GM18499 (cell line): ENCODE measurements around the gene MYH16.
"Not testable (repeated sequence)": the region's sequence is repeated elsewhere in the genome, so short reads cannot be mapped to it uniquely, and the experiment has no call there.

Source experiments
- ATAC-seq: cut with Tn5 transposase; IDR thresholded peaks from one replicate; pipeline ENCODE4 v1.9.1; 2021; ENCODE audit warnings: moderate number of reproducible peaks; ENCODE audit not compliant: insufficient read depth, unreplicated experiment

The MYH16 gene

DNA sequence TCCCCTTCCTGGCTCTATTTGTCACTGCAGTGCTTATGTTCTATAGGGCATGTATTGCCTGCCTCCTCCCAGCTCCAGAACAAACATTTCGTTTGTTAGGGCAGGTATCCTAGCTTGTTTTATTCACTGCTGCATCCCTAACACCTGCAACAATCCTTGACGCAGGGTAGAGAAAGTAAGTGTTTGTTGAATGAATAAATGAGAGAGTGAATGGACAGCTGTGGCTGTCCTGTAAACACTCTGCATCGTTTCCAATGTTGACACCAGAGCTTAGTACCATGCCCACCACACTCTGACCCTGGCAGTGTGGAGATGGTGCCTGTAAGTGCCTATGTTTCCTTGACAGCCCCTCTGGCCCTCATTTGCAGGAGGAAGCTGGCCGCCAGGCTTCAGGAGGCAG is 21.0 kb downstream of the MYH16 start:
- no peak for ATAC-seq

DNA sequence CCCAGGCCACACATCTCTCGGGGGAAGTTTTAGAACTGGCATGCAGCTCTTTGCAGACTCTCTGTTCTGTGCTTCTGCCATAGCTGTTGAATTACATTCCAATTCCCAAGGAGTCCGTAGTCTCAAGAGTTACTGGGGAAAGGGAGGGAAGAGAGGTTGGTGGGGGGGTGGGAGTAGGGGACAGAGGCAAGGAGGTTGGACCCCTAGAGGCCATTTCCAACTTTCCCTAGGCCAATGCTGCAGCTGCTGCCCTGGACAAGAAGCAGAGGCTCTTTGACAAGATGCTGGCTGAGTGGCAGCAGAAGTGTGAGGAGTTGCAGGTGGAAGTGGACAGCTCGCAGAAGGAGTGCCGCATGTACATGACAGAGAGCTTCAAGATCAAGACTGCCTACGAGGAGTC is 23.8 kb downstream of the MYH16 start:
- no peak for ATAC-seq

DNA sequence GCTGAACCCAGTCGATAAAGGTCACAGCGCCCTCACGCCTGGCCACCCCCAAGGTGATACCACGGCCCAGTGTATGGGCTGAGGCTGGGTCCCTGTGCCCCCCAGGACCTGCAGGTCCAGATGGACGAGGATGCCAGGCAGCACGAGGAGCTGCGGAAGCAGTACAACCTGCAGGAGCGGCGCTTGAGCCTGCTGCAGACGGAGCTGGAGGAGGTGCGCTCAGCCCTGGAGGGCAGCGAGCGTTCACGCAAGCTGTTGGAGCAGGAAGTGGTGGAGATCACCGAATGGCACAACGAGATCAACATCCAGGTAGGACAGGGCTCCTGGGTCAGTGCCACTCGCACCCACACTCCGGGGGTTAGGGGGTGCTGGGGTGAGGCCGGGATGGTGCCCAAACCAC is 28.9 kb downstream of the MYH16 start:
- no peak for ATAC-seq

DNA sequence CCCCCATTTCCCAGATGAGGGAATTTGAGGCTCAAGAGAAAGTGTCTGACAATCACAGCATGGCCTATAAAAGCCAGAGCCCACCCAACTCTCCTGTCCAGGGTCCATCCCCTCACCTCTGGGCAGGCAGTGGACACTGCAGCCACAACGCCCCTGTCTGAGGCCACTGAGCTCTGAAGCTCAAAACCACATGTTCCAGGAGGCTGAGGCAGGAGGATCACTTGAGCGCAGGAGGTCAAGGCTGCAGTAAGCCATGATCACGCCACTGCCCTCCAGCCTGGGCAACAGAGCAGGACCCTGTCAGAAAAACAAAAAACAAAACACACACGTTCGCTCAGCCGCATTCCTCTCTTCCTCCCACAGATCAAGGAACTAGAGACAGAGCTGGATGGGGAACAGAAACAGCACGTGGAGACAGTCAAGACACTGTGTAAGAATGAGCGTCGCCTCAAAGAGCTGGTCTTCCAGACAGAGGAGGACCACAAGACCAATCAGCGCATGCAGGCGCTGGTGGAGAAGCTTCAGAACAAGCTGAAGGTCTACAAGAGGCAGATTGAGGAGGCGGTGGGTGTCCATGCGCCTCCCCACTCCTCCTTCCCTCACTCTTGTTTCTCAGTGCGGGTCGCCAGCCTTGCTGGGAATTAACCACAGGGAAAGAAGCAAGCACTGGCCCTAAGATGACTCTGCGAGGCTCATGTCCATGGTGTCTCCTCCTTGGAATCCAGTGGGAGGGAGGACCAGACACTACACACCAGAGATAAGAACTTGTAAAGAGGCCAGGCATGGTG is 33.0 kb downstream of the MYH16 start:
- ATAC-seq = no peak

DNA sequence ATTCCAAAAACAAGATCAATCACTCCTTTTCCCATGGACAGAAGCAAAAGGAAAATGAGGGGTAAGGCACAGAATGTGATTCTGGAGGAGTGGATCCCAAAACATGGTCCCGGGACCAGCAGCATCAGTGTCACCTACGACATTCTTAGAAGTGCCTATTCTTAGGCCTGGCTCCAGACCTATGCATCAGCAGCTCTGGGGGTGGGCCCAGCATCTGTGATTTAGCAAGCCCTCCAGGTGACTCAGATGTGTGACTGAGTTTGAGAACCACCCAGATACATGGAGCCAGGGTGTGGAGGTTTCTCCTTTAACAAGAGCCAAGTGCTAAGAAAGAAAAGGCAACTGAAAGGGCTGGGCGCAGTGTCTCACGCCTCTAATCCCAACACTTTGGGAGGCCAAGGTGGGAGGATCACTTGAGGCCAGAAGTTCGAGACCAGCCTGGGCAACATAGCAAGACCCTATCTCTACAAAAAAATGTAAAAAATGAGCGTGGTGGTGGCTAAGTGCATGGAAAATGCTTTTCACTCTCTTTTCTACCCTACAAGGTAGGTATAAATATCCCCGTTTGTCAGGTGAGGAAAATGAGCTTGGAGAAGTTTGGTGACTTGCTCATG is 35.9 kb downstream of the MYH16 start:
- no peak for ATAC-seq

DNA sequence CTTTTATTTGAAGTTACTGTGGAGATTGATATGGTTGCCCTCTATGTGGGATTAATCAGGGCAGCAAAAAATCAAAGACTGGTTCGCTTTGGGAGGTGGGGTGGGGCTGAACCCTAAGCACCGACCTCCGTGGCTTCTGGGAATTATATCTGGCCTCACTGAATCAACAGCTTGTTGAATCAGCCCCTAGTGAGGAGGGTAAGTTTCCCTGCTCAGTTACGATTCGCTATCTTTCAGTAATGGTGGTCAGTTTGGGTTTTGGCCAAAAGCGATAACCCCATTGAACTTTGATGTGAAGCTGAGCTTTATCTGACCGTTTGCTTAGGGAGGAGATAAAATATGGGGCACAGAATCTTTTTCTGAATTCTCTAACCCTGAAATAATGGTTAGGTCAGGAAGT is 36.5 kb downstream of the MYH16 start:
- ATAC-seq = no peak

DNA sequence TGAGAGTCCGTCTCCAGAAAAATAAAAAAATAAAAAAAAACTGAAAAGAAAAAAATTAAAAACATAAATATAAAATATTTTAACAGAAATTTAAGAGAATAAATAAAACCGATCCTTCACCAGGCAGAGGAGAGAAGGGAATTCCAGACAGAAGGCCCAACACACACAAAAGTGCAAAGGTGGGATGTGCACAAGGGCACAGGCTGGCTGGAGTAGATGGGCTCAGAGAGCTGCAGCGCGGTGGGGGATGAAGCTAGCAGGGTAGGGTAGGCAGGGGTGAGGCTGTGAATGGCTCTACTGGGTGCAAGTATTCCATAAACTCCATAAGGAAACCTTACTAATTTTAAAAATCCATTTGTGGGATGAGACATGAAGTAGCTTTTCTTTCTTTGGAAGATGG is 37.4 kb downstream of the MYH16 start:
- no peak for ATAC-seq

DNA sequence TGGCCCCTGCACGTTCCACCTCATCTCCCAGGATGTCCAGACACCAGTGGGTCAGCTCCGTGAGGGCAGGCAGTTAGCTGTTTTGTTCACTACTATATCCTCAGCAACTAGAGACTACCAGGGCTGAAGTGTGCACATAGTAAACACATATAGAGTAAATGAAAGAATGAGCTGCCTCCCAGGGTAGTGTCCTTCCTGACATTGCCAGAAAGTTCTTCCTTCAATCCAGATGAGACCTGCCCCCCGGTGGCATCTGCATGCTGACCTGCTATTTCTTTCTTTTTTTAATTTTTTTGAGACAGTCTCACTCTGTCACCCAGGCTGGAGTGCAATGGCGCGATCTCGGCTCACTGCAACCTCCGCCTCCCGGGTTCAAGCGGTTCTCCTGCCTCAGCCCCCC is 39.1 kb downstream of the MYH16 start:
- no peak for ATAC-seq

DNA sequence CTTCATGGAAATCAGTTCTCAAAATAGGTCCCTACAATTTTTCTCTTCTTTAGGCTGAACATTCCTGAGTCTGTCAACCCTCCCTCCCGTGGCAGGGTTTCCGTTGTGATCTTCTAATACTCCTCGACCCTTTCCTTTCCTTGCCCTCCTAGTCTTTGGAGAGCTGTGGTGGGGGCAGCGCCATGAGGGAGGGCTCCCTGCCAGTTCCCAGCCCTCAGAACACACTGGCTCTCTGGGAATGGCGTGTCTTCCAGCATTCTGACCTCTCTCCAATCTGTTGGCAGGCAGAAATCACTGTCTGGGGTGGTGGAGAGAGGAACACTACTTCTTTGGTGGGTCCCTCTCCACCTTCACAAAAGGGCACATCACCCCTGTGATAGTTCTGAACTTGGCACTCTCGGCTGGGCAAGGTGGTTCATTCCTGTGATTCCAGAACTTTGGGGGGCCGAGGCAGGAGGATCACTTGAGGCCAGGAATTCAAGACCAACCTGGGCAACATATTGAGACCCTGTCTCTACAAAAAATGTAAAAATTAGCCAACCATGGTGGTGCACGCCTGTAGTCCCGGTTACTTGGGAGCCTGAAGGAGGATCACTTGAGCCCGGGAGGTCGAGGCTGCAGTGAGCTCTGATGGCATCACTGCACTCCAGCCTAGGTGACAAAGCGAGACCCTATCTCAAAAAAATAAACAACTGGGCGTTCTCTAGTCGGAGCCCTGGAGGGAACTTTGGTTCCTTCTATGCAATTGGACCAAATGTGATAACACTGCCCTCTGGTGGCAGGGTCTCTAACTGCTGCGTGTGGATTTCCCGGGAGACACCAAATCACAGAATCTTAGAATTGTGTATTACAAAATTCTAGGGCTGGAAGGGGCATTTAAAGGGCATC is 39.9 kb downstream of the MYH16 start:
- ATAC-seq = no peak

DNA sequence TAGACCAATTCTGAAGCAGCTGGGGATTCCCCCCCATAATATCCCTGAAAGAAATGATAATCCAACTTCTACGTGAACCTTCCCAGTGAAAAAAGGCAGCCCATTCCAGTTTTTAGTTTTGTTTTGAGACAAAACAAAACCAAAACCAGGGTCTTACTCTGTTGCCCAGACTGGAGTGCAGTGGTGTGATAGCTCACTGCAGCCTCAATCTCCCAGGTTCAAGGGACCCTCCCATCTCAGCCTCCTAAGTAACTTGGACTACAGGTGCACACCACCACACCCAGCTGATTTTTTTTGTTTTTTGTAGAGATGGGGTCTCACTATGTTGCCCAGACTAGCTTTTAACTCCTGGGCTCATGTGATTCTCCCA is 40.5 kb downstream of the MYH16 start:
- ATAC-seq = no peak

DNA sequence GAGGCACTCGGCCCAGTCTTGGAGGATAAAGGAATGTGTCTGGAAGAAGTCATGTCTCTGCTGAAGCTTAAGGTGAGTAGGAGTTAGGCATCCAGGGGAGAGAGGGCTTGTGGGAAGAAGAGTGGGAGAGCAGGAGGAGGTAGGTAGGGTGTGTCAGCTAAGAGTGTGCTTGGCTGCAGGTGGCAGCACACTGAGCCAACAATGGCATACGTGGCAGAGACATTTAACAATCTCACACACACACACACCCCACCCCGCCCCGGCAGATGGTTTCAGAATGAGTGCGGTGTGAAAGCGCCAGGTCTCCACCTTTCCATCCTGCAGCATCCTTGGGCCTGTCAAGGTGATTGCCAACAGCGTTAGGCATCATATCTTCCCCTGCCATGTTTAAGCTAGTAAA is 41.9 kb downstream of the MYH16 start:
- no peak for ATAC-seq

DNA sequence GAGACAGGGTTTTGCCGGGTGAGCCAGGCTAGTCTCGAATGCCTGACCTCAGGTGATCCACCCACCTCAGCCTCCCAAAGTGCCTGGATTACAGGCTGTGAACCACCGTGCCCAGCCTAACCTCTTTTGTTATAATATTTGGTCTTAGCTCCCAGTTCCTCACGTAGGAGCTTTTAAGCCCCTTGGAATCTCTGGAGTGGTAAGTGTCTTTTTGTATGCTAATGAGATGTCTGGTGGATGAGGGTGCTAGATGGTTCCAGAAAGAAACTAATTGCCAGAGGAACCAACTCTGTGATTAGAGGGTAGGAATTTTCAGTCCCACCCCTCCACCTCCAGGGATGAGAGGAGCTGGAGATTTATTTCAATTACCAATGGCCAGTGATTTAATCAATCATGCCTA is 47.7 kb downstream of the MYH16 start:
- ATAC-seq = no peak

DNA sequence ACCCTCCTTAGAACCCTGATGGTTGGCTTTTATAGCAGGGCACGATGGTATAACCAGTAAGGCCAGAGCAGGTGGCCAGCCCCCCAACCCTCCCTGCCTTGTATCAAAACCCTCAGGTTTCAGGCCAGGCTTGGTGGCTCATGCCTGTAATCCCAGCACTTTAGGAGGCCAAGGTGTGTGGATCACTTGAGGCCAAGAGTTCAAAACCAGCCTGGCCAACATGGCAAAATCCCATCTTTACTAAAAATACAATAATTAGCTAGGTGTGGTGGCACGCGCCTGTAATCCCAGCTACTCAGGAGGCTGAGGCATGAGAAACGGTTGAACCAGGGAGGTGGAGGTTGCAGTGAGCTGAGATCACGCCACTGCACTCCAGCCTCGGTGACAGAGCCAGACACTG is 50.0 kb downstream of the MYH16 start:
- ATAC-seq = not testable (repeated sequence)

DNA sequence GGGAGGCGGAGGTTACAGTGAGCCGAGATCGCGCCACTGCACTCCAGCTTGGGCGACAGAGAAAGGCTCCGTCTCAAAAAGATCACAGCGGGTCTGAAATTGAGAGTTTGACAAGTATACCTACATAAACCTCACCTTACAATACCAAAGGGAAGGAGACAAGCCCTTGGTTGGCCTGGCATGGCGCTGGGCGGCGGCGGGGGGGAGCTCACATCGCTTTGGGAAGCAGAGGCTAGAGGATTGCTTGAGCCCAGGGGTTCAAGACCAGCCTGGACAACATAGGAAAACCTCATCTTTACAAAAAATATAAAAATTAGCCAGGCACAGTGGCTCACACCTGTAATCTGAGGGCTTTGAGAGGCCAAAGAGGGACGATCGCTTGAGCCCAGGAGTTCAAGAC is 51.9 kb downstream of the MYH16 start:
- no peak for ATAC-seq

DNA sequence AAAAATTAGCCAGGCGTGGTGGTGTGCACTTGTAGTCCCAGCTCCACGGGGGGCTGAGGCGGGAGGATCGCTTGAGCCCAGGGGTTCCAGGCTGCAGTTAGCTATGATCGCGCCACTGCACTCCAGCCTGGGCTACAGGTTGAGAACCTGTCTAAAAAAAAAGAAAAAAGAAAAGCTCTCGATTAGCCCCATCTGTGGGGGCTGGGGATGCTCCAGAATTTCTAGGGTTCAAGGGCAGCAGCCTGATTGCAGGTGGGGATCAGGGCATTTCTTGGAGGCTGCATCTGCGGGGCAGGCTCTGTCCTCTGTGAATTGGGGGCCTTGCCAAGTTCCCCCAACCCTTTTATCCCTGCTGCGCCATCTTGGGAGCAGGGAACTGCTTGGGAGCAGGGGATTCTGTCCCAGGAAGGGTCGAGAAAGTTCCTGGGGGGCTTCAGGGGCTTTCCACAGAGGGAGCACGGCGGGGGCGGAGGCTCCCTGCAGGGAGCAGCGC is 52.4 kb downstream of the MYH16 start:
- ATAC-seq = no peak

DNA sequence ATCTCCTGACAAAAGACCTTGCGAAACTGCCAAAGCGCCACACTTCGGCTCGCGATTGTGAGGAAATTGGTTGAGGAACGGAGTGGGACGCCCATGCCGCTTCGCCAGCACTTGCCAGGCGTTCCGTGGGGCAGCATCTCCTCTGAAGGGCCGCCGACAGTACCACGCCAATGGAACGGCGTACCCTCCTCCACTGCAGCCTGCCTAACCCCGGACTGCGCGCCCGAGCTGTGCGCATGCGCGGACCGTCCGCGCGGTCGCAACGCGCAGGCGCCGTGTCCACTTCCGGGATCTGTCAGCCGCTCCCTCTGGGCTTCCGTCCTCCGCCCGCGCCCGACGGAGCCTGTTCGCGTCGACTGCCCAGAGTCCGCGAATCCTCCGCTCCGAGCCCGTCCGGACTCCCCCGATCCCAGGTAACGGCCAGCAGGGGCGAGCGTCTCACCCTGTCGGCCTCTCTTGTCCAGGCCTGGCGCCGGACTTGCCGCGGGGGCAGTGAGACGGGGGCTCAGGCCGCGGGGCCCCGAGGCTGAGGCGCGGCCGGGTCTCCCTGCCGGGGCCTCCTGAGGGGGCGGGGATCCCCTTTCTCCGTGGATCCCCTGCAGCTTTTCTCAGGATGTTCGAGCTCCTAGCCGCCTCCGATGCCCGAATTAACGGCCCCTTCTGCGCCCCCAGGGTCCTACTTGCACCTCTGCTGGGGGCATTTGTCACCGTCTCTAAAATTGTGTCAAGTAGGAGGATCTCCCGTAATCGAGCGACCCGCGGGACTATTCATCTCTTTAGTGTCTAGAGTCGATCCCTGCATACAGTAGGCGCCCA is 53.2 kb downstream of the MYH16 start, which contains the start of gene ARPC1A:
Gene ARPC1A (plus strand): TSS at position 307 of the 816 bp plus-strand sequence. CDS start 7,456 bp downstream, outside the sequence.
- ATAC-seq = peak; percentile 63

DNA sequence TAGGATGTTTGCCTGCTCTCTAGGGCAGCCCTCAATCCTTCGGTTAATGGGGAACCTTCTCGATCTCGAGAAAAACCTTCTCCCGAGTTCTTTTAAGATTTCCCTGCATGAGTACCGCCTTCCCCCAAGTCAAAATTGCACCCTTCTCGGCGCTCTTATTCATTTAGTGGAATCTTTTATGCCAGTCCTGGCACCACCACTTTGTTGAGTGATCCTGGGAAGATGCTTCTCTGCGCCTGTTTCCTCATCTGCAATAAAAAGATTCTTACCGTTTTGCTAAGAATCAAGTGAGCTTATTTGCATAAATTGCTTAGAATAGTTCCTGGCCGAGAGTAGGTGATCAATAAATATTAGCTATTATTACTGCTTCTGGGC is 53.8 kb downstream of the MYH16 start:
- ATAC-seq = no peak

DNA sequence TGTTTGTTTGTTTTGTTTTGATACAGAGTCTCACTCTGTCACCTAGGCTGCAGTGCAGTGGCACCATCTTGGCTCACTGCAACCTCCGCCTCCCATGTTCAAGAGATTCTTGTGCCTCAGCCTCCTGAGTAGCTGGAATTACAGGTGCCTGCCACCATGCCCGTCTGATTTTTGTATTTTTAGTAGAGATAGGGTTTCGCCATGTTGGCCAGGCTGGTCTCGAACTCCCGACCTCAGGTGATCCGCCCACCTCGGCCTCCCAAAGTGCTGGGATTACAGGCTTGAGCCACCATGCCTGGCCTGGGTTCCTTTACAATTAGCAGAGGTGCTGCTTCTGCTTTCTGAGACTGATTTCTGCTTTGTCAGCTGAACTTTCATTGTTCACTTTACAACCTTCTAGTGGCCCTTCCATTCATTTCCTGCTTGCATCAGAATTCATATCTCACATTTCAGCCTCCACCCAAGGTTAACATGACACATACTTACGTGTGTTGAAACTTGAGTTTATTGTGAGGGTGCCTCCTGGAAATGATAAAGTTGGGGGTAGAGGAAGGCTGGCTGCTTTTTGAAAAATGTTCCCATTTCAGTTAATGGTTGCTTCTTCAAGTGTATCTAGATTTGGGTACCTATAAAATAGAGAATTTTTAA is 57.8 kb downstream of the MYH16 start:
- not testable (repeated sequence) for ATAC-seq

DNA sequence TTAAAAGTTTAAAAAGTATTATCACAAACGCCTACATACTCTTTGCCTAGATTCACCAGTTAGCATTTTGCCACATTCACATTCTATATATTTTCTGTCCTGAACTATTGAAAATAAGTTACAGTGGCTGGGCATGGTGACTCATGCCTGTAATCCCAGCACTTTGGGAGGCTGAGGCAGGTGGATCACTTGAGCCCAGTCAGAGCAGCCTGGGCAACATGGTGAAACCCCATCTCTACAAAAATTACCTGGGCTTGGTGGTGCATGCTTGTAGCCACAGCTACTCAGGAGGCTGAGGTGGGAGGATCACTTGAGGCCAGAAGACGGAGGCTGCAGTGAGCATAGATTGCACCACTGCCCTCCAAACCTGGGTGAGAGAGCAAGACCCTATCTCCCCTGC is 58.4 kb downstream of the MYH16 start:
- no peak for ATAC-seq

DNA sequence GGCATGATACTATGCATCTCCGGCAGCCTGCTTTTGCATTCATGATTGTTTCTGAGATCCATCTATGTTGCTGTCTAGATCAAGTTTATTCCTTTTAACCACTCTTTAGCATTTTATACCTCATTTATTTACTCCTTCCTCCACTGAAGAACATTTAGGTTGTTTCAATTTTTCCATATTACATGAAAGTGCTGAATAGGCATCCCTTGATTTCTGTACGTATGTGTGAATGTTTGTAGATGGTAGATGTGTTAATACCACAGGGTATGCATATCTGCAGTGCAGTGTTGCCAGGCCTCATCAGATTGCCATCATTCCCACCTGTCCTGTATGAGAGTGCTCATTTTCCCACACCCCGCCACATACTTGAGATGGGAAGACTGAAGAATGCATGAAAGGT is 67.0 kb downstream of the MYH16 start:
- no peak for ATAC-seq
